ELF-1 (cell line): ENCODE measurements around the gene C2orf92.

Experiments used
- DNase-seq: peaks from one replicate; pipeline ENCODE4 v3.0.0-alpha.2; 2016; ENCODE audit warnings: low read depth, low spot score

The C2orf92 gene

DNA sequence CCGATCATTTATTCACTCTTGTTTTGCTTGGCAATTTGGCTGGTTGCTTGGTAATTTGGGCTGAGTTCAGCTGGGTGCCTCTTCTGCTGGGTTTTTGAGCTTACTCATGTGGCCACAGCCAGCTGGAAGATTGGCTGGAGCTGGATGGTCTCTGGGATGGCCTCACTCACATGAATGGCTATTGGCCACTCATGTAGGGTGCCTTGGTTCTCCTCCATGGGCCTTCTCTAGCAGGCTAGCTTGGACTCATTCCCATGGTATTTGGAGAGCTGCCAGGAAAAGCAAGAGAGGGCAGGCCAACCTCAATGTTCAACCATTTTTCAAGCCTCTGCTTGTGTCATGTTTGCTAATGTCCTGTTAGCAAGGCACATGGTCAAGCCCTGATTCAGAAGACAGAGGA is 60.7 kb downstream of the C2orf92 start:
- no peak for DNase-seq

DNA sequence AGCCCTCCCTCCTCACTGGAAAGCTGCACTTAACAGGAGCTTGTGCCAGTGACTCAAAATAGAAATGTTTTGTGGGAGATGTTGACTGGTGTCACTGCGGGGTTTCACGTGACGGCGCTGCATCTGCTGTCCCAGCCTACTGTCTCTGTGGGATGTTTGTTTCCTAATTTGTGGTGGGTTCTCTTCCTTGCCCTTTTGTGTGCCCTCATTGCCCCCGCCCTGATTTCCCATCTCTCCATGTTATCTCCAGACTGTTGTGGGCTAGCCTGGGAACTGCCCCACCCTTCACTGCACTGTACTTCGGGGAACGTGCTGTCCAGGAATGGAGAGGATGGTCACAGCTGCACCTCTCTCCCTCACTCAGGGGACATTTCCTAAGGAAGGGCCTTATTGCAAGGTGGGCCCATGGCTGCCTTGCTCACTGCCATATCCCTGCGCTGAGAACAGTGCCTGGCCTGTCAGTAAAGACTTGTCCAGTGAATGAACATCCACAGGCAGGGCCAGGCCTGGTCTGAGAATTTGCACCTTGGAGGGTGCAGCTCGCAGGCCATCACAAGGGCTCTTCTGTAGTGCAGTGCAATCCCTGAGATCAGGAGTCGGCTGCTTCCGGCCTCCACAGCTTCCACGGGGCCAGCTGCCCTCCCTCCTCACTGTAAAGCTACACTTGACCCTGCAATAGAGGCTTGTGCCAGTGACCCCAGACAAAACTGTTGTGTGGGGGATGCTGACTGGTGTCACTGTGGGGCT is 61.9 kb downstream of the C2orf92 start:
- no peak for DNase-seq

GRCh38 chr2:97732436-97733340 is 63.2 kb downstream of the C2orf92 start:
- no peak for DNase-seq

DNA sequence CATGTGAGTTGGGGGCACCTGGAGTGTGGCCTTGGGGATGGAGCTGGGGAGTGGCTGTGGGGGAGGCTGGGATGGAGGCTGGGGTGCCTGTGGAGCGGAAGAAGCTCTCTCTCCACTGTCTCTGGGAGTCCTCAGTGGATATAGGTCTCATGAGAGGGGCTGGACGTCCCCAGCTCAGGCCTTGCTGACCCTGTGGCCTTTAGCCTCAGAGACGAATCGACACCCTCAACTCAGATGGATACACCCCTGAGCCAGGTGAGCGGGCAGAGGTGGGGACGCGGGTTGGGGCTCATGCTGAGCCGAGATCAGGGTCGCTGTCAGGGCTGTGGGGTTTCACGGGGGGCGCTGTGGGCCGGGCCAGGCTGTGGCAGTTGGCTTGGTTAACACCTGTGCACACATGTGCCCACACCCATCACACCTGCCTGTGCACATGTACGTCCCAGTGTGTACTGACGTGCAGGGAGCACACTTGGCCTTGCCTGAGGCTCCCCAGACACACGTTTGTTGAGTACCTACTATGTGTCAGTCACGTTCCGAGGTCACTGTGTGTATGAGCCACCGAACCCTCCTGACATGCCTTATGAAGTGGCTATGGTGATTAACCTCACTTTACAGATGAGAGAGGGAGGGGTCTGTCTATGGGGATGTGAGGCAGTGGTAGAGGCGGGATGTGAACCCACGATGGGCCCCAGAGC is 64.0 kb downstream of the C2orf92 start:
- DNase-seq = no peak

GRCh38 chr2:97734061-97735051 is 64.8 kb downstream of the C2orf92 start:
- peak; percentile 69 for DNase-seq

DNA sequence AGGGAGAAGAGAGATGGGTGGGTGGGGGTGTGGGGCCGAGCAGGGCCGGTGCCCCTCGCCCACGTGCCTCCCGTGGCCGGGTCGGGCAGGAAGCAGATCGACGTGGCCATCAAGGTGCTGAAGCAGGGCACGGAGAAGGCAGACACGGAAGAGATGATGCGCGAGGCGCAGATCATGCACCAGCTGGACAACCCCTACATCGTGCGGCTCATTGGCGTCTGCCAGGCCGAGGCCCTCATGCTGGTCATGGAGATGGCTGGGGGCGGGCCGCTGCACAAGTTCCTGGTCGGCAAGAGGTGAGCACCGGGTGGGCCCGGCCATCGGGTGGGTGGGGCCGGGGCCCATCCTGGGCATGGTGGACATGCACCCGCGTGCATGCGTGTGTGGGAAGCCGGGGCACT is 65.6 kb downstream of the C2orf92 start:
- no peak for DNase-seq

GRCh38 chr2:97736185-97736584 is 66.7 kb downstream of the C2orf92 start:
- no peak for DNase-seq

DNA sequence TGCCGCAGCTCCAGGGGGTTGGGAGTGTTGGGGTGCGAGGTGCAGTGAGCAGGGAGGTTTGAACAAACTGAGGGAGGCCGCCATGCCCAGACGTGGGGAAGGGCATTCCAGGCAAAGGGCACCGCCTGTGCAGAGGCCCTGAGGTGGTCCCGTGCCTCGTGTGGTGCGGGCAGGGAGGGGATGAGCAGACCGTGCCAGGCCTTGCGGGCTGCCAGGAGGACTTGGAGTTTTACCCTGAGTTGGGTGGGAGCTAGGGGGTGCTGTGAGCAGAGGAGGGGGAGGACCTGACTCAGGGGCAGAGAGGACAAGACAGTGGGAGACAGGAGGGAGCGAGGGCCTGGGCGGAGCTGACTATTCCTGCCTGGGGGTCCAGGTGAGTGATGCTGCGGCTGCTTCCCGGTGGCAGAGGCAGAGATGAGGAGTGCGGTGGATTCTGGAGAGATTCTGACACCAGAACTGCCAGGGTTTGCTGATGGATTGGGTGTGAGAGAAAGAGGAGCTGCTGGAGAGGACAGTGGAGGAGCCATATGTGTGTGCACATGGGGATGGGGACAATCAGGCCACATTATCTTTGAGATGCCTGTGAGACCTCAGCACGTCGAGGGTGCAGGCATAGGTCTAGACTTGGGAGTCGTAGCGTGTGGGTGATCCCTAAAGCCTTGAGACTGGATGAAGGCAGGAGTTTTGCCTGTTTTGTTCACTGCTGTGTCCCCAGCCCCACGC is 67.3 kb downstream of the C2orf92 start:
- no peak for DNase-seq

DNA sequence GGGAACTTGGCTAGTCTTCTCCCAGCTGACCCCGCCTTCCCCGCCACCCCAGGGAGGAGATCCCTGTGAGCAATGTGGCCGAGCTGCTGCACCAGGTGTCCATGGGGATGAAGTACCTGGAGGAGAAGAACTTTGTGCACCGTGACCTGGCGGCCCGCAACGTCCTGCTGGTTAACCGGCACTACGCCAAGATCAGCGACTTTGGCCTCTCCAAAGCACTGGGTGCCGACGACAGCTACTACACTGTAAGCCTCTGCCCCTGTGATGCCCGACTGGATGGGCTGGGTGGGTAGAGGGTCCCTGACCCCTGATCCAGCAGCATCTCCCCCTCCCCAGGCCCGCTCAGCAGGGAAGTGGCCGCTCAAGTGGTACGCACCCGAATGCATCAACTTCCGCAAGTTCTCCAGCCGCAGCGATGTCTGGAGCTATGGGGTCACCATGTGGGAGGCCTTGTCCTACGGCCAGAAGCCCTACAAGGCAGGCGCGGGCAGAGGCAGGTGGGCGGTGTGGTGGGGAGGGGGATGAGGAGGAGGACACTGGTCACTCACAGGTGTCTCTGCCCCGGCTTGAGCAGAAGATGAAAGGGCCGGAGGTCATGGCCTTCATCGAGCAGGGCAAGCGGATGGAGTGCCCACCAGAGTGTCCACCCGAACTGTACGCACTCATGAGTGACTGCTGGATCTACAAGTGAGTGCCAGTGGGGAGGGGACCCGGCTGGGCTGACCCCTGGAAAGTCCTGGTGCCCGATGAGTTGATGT is 68.1 kb downstream of the C2orf92 start:
- no peak for DNase-seq

DNA sequence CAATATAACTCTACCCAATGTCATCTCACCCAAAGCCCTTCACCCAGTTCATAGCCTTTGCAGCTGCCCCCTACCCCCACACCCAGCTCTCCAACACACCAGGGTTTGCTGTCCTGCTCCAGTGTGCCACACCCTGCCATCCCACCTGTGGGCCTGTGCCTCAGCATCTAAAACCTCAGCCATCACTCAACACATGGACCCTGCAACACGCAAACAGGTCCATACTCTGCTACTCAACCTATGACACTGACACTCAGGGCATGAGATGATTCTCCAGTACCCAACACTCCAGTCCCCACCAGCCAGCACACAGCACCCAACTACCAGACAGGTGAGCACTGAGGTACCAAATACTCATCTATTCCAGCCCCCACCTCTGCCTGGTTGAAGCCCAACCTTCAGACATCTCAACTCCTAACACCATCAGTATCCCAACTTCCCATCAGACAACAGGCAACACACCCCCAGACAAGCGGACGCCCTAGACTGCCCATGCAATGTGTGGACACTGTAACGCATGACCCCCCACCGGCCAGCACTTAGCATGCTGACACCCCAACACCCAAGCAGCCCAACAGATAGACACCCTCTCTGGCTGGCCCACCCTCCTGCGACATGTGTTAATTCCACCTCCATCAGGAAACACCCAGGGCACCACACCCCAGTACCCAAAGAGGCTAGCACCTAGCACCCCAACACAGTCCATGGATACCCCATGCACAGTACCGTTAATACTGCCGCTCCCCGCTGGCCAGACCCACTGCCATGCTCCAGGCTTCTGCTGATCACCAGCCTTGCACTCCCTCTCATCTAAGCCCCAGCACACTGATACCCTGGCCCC is 68.9 kb downstream of the C2orf92 start:
- no peak for DNase-seq

GRCh38 chr2:97739020-97739892 is 69.7 kb downstream of the C2orf92 start:
- DNase-seq = no peak

GRCh38 chr2:97739893-97740245 is 70.4 kb downstream of the C2orf92 start:
- no peak for DNase-seq

DNA sequence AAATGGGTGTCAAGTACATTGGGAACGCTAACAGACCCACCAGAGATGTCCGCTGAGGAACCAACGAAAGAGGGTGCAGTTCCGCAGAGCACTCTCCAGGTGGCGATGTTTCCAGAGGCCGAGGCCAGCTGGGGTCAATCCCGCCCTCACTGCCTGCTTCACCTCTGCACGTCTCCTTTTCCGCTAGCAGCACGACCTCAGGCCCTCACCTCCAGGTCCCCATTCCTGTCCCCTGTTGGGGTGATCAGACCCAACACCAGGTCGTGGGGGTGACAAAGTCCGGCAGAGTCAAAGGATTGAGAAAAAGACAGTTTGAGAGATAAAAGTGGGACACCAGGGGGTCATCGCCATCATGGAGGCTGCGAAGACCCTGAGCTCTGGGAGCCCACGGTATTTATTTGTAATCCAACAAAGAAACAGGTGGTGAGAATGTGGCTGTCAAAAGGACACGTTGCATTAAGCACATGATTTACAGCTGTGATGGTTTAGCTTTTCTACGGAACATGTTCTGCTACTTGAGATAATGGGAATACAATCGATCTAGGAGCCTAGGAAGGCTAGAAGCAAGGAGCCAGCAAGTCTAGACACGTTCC is 71.2 kb downstream of the C2orf92 start:
- DNase-seq = peak; percentile 84

DNA sequence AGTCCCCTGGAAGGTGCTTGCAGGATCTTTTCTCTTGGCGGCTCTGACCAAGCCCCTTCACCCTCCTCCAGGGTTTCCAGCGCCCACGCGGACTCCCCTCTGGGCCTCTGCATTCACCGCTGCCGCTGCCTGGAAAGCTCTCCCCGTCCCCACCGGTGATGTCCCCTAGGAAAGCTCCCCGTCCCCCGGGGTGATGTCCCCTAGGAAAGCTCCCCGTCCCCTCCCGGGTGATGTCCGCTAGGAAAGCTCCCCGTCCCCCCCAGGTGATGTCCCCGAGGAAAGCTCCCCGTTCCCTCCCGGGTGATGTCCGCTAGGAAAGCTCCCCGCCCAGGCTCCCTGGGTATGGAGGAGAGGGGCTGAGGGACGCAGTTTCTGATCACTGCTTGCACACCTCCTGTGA is 71.7 kb downstream of the C2orf92 start:
- no peak for DNase-seq

DNA sequence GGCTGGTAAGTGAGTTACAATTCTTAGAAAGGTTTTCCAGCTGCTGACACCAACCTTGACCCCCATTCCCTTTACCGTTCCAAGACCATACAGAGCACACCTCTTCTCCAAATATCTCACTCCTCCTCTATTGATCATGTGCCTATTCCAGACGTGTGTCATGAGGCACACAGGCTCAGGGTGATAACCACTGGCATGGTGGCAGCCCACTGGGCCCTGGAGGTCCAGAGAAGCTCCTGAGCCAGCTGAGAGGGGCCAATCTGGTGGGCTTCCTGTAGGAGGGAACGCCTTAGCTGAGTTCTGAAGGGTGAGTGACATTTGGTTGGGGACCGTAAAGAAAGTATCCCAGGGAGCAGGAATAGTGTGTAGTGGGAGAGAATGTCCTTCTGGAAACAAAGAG is 72.2 kb downstream of the C2orf92 start:
- no peak for DNase-seq

GRCh38 chr2:97742381-97742847 is 72.9 kb downstream of the C2orf92 start:
- no peak for DNase-seq

DNA sequence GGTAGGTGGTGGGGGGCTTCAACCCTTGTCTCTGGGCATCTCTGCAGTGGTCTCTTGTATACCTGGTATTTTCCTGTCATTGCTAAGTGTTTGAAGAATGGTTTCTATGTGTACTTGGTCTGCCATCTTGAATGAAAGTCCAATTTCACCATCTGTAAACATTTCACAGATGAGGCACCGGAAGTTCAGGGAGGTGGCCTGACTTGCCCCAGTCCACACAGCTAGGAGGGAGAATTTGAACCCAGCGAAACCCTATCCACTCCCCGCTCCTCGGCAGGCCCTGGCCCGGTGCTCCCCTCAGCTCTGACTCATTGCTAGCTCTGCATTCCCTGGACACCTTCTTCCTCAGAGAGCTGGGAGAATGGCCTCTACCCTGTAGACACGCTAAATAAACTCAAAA is 74.4 kb downstream of the C2orf92 start:
- no peak for DNase-seq
